ENCODE measurements around the gene TPGS1.
A peak's percentile ranks its signal among the peaks of the same experiment; 100 is the strongest.

The TPGS1 gene

GRCh38 chr19:548886-549830 is 41.9 kb downstream of the TPGS1 start:
- peaks cover 2% of the 10 kb centered on the region for H3K79me1 ChIP-seq (ENCODE audit: low read depth, low read length)
- no peak overlapping the region for H2BK5ac ChIP-seq (ENCODE audit: low read length)
- peak overlapping the region; percentile 13 for H3K18ac ChIP-seq (ENCODE audit: low read length)
- no peak overlapping the region for H3K23ac ChIP-seq (ENCODE audit: low read depth, low read length, poor library complexity)
- H3K4me2 ChIP-seq (ENCODE audit: insufficient read depth, low read length, poor library complexity, severe bottlenecking) = no peak overlapping the region
- no peak overlapping the region for H4K91ac ChIP-seq (ENCODE audit: low read depth, low read length, poor library complexity)
- peak overlapping the region; percentile 41 for H2BK12ac ChIP-seq (ENCODE audit: low read length)
- no peaks in the 10 kb centered on the region for H3K9me3 ChIP-seq (replicated peaks in 1 of 2; ENCODE audit: control insufficient read depth in 2 of 2, insufficient read depth in 1 of 2, low read depth in 1 of 2, low read length in 2 of 2)
- no peaks in the 10 kb centered on the region for H3K36me3 ChIP-seq (replicated peaks in 1 of 2; ENCODE audit: control insufficient read depth in 2 of 2, insufficient read depth in 2 of 2, low read length in 2 of 2)
- no peak overlapping the region for H2AFZ ChIP-seq (ENCODE audit: low read length)
- H4K8ac ChIP-seq (ENCODE audit: low read depth, low read length) = no peak overlapping the region
- H2BK120ac ChIP-seq (ENCODE audit: low read depth, low read length) = no peak overlapping the region
- DNase-seq (ENCODE audit: low spot score) = no peak
- no peak overlapping the region for H3K14ac ChIP-seq (ENCODE audit: low read length)
- no peak overlapping the region for H3K4ac ChIP-seq (ENCODE audit: low read length)
- no peak overlapping the region for H3K27ac ChIP-seq (replicated peaks; ENCODE audit: low read length)
- no peak overlapping the region for H3K9ac ChIP-seq (ENCODE audit: low read depth, low read length, poor library complexity)
- no CpG with 5 or more reads among the region's 52 CpGs for WGBS, 2 donors (ENCODE audit: extremely low coverage in 2 of 2, insufficient read length in 2 of 2, insufficient replicate concordance in 1 of 2)
- peaks cover 0 to 2% of the 10 kb centered on the region in 2 donors for H3K4me1 ChIP-seq (ENCODE audit: control insufficient read depth in 2 of 2, insufficient read depth in 1 of 2, low read depth in 1 of 2, low read length in 2 of 2)
- H2BK15ac ChIP-seq (ENCODE audit: low read length) = no peak overlapping the region
- H3K27me3 ChIP-seq (ENCODE audit: control insufficient read depth in 3 of 3, insufficient read depth in 3 of 3, low read depth in 1 of 3, low read length in 3 of 3) = no peaks in the 10 kb centered on the region
- peak overlapping the region; percentile 94 for H2AK5ac ChIP-seq (ENCODE audit: low read depth, low read length)
- H3K4me3 ChIP-seq (ENCODE audit: low read length in 2 of 2) = no peak overlapping the region

DNA sequence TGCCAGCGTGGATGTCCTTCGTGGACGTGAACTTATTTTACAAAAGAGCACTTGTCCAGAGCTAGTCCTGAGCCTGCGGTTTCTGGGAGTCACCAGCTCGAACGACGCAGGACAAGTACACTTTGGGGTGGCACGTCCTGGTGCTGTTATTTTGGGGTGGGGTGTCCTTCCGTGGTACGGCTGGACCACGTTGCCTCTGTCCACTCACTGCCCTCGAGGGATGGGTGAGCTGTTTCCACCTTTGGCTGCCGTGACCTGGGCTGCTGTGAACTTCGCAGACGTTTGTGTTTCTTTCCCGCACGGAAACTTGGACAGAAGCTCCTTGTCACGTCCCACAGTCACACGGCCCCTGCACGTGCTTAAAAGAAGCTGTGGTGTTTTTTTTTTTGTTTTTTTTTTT is 47.5 kb downstream of the TPGS1 start:
- no peak overlapping the region for H4K91ac ChIP-seq (ENCODE audit: low read depth, low read length, poor library complexity)
- peak overlapping the region; percentile 52 for H3K23ac ChIP-seq (ENCODE audit: low read depth, low read length, poor library complexity)
- no peaks in the 10 kb centered on the region for H3K79me1 ChIP-seq (ENCODE audit: low read depth, low read length)
- no peak overlapping the region for H3K4ac ChIP-seq (ENCODE audit: low read length)
- H2AK5ac ChIP-seq (ENCODE audit: low read depth, low read length) = peak overlapping the region; percentile 83
- no peak overlapping the region for H3K18ac ChIP-seq (ENCODE audit: low read length)
- H3K4me1 ChIP-seq (ENCODE audit: control insufficient read depth in 2 of 2, insufficient read depth in 1 of 2, low read depth in 1 of 2, low read length in 2 of 2) = peaks cover 2 to 5% of the 10 kb centered on the region in 2 donors
- peak overlapping the region; percentile 94 for H3K14ac ChIP-seq (ENCODE audit: low read length)
- H3K4me2 ChIP-seq (ENCODE audit: insufficient read depth, low read length, poor library complexity, severe bottlenecking) = no peak overlapping the region
- H2AFZ ChIP-seq (ENCODE audit: low read length) = no peak overlapping the region
- DNase-seq (ENCODE audit: low spot score) = no peak
- peak overlapping the region; percentile 67 for H2BK15ac ChIP-seq (ENCODE audit: low read length)
- no peak overlapping the region for H3K27ac ChIP-seq (replicated peaks; ENCODE audit: low read length)
- H3K27me3 ChIP-seq (ENCODE audit: control insufficient read depth in 3 of 3, insufficient read depth in 3 of 3, low read depth in 1 of 3, low read length in 3 of 3) = no peaks in the 10 kb centered on the region
- no peaks in the 10 kb centered on the region for H3K9me3 ChIP-seq (replicated peaks in 1 of 2; ENCODE audit: control insufficient read depth in 2 of 2, insufficient read depth in 1 of 2, low read depth in 1 of 2, low read length in 2 of 2)
- no peak overlapping the region for H4K8ac ChIP-seq (ENCODE audit: low read depth, low read length)
- H3K4me3 ChIP-seq (ENCODE audit: low read length in 2 of 2) = no peak overlapping the region
- H3K9ac ChIP-seq (ENCODE audit: low read depth, low read length, poor library complexity) = no peak overlapping the region
- no peak overlapping the region for H2BK120ac ChIP-seq (ENCODE audit: low read depth, low read length)
- no peak overlapping the region for H2BK5ac ChIP-seq (ENCODE audit: low read length)
- peak overlapping the region; percentile 7 for H2BK12ac ChIP-seq (ENCODE audit: low read length)
- no peaks in the 10 kb centered on the region for H3K36me3 ChIP-seq (replicated peaks in 1 of 2; ENCODE audit: control insufficient read depth in 2 of 2, insufficient read depth in 2 of 2, low read length in 2 of 2)
- no CpG with 5 or more reads among the region's 20 CpGs for WGBS, 2 donors (ENCODE audit: extremely low coverage in 2 of 2, insufficient read length in 2 of 2, insufficient replicate concordance in 1 of 2)

- no peaks in the 10 kb centered on the region for H3K79me1 ChIP-seq (ENCODE audit: low read depth, low read length)
- no peak overlapping the region for H2AK5ac ChIP-seq (ENCODE audit: low read depth, low read length)
- no peak overlapping the region for H3K4ac ChIP-seq (ENCODE audit: low read length)
- no peak overlapping the region for H3K4me3 ChIP-seq (ENCODE audit: low read length in 2 of 2)
- no peak for DNase-seq (ENCODE audit: low spot score)
- H2BK5ac ChIP-seq (ENCODE audit: low read length) = no peak overlapping the region
- H2BK15ac ChIP-seq (ENCODE audit: low read length) = no peak overlapping the region
- no peak overlapping the region for H3K23ac ChIP-seq (ENCODE audit: low read depth, low read length, poor library complexity)
- H3K18ac ChIP-seq (ENCODE audit: low read length) = no peak overlapping the region
- no CpG with 5 or more reads among the region's 14 CpGs for WGBS, 2 donors (ENCODE audit: extremely low coverage in 2 of 2, insufficient read length in 2 of 2, insufficient replicate concordance in 1 of 2)
- H2BK120ac ChIP-seq (ENCODE audit: low read depth, low read length) = no peak overlapping the region
- no peak overlapping the region for H3K14ac ChIP-seq (ENCODE audit: low read length)
- no peaks in the 10 kb centered on the region for H3K27me3 ChIP-seq (ENCODE audit: control insufficient read depth in 3 of 3, insufficient read depth in 3 of 3, low read depth in 1 of 3, low read length in 3 of 3)
- no peak overlapping the region for H2BK12ac ChIP-seq (ENCODE audit: low read length)
- H3K9ac ChIP-seq (ENCODE audit: low read depth, low read length, poor library complexity) = no peak overlapping the region
- H3K4me1 ChIP-seq (ENCODE audit: control insufficient read depth in 2 of 2, insufficient read depth in 1 of 2, low read depth in 1 of 2, low read length in 2 of 2) = peaks cover 2 to 5% of the 10 kb centered on the region in 2 donors
- no peak overlapping the region for H2AFZ ChIP-seq (ENCODE audit: low read length)
- no peaks in the 10 kb centered on the region for H3K9me3 ChIP-seq (replicated peaks in 1 of 2; ENCODE audit: control insufficient read depth in 2 of 2, insufficient read depth in 1 of 2, low read depth in 1 of 2, low read length in 2 of 2)
- no peak overlapping the region for H3K27ac ChIP-seq (replicated peaks; ENCODE audit: low read length)
- H3K4me2 ChIP-seq (ENCODE audit: insufficient read depth, low read length, poor library complexity, severe bottlenecking) = no peak overlapping the region
- no peak overlapping the region for H4K8ac ChIP-seq (ENCODE audit: low read depth, low read length)
- H3K36me3 ChIP-seq (replicated peaks in 1 of 2; ENCODE audit: control insufficient read depth in 2 of 2, insufficient read depth in 2 of 2, low read length in 2 of 2) = no peaks in the 10 kb centered on the region
- H4K91ac ChIP-seq (ENCODE audit: low read depth, low read length, poor library complexity) = no peak overlapping the region
Measured at GRCh38 chr19:555474-555808, 48.1 kb downstream of the TPGS1 start.

DNA sequence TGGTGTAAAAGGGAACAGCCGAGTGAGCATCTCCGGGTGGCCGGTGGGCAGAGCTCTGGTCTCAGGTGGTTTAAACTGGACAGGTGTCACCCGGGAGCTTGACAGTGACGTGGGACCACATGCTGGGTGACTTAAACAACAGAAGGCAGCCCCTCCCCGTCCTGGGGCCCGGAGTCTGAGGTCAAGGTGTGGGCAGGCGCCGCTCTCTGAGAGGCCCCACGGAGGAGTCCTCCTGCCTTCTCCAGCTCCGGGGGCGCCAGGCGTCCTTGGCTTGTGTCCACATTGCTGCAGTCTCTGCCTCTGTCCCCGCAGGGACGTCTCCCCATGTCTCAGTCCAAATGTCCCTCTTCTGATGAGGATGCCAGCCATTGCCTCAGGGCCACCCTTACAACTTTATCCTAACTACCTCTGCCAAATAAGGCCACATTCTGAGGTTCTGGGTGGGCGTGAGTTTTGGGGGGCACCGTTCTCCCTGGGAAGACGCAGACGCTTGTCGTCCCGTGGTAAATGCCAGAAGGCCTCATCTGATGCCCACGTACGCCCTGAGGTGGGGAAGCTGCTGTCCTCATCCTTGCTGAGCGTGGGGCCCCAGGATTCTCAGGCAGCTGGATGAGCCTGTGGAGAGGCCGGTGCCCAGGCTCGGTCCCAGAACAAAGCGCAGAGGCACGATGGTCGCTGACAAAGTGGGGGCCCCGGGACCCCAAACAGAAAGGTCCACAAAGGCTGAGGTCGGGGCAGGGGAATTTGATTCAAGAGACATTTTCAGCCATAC is 49.5 kb downstream of the TPGS1 start:
- H3K4me1 ChIP-seq (ENCODE audit: control insufficient read depth in 2 of 2, insufficient read depth in 1 of 2, low read depth in 1 of 2, low read length in 2 of 2) = peaks cover 2 to 5% of the 10 kb centered on the region in 2 donors
- H3K4me3 ChIP-seq (ENCODE audit: low read length in 2 of 2) = no peak overlapping the region
- no peak overlapping the region for H3K9ac ChIP-seq (ENCODE audit: low read depth, low read length, poor library complexity)
- no peak overlapping the region for H3K14ac ChIP-seq (ENCODE audit: low read length)
- H3K27ac ChIP-seq (replicated peaks; ENCODE audit: low read length) = no peak overlapping the region
- H2BK15ac ChIP-seq (ENCODE audit: low read length) = peak overlapping the region; percentile 3
- no peaks in the 10 kb centered on the region for H3K36me3 ChIP-seq (replicated peaks in 1 of 2; ENCODE audit: control insufficient read depth in 2 of 2, insufficient read depth in 2 of 2, low read length in 2 of 2)
- peak overlapping the region; percentile 20 for H2AK5ac ChIP-seq (ENCODE audit: low read depth, low read length)
- no peak overlapping the region for H2BK12ac ChIP-seq (ENCODE audit: low read length)
- peak overlapping the region; percentile 4 for H3K18ac ChIP-seq (ENCODE audit: low read length)
- no peak overlapping the region for H2BK5ac ChIP-seq (ENCODE audit: low read length)
- no peak for DNase-seq (ENCODE audit: low spot score)
- H3K4me2 ChIP-seq (ENCODE audit: insufficient read depth, low read length, poor library complexity, severe bottlenecking) = no peak overlapping the region
- no peak overlapping the region for H4K8ac ChIP-seq (ENCODE audit: low read depth, low read length)
- H3K4ac ChIP-seq (ENCODE audit: low read length) = no peak overlapping the region
- H3K23ac ChIP-seq (ENCODE audit: low read depth, low read length, poor library complexity) = no peak overlapping the region
- H2AFZ ChIP-seq (ENCODE audit: low read length) = no peak overlapping the region
- peaks cover 0 to 3% of the 10 kb centered on the region in 2 donors for H3K9me3 ChIP-seq (replicated peaks in 1 of 2; ENCODE audit: control insufficient read depth in 2 of 2, insufficient read depth in 1 of 2, low read depth in 1 of 2, low read length in 2 of 2)
- no peak overlapping the region for H2BK120ac ChIP-seq (ENCODE audit: low read depth, low read length)
- H3K27me3 ChIP-seq (ENCODE audit: control insufficient read depth in 3 of 3, insufficient read depth in 3 of 3, low read depth in 1 of 3, low read length in 3 of 3) = no peaks in the 10 kb centered on the region
- H3K79me1 ChIP-seq (ENCODE audit: low read depth, low read length) = no peaks in the 10 kb centered on the region
- no CpG with 5 or more reads among the region's 31 CpGs for WGBS, 2 donors (ENCODE audit: extremely low coverage in 2 of 2, insufficient read length in 2 of 2, insufficient replicate concordance in 1 of 2)
- no peak overlapping the region for H4K91ac ChIP-seq (ENCODE audit: low read depth, low read length, poor library complexity)

Data from neuronal stem cell (in vitro differentiated cells).